Panc1 (cell line): Measurements from ENCODE around the gene MRPS18A. TPM values are rescaled to one million over a fixed set of nuclear protein-coding genes. Genes with fewer than 3 reads are reported as not detected.
A peak's percentile ranks its signal among the peaks of the same experiment; 100 is the strongest.
"Not testable (repeated sequence)": the region's sequence is repeated elsewhere in the genome, so short reads cannot be mapped to it uniquely, and the experiment has no call there.

Experiments
- ATAC-seq: fragments of 200-7000 bp; cut with Tn5 transposase; 2 replicates; pipeline ENCODE4 v1.9.1; 2020; ENCODE audit warnings: mild to moderate bottlenecking, moderate library complexity
- BruUV-seq: library from RNA; stranded (reverse); fragments of 400-500 nt; replicated peaks from 2 replicates; lab custom pipeline; 2021; lab: Mats Ljungman, UMichigan
- CTCF ChIA-PET: fragments of 300-600 bp; sonication (Branson Sonifier 250); formaldehyde crosslinking; loops from one replicate; lab custom pipeline; 2022; ENCODE audit warnings: antibody characterized with exemption; lab: Charles Lee
- POLR2A ChIA-PET: fragments of 300-600 bp; sonication (Branson Sonifier 250); formaldehyde crosslinking; loops from one replicate; lab custom pipeline; 2022; ENCODE audit warnings: antibody characterized with exemption; lab: Charles Lee
- DNase-seq: peaks from one replicate; pipeline ENCODE4 v3.0.0-alpha.2; 2010; ENCODE audit warnings: low read depth, low spot score
- H3K27ac ChIP-seq: 2 replicates; pipeline ENCODE4 v1.5.1; 2011; ENCODE audit warnings: mild to moderate bottlenecking, low read length, inconsistent platforms
- H3K27me3 ChIP-seq: fragments of 200-500 bp; sonication (Bioruptor generic); 2 replicates; pipeline ENCODE4 v1.6.0; 2014; ENCODE audit warnings: low read length, inconsistent platforms; ENCODE audit not compliant: control insufficient read depth, insufficient read depth
- H3K36me3 ChIP-seq: fragments of 200-500 bp; sonication (Bioruptor generic); 2 replicates; pipeline ENCODE4 v1.5.1; 2014; ENCODE audit warnings: inconsistent platforms, mild to moderate bottlenecking, low read length, moderate library complexity; ENCODE audit not compliant: control insufficient read depth, insufficient read depth
- H3K4me1 ChIP-seq: 2 replicates; pipeline ENCODE4 v1.5.1; 2011; ENCODE audit warnings: inconsistent platforms, mild to moderate bottlenecking, low read length, moderate library complexity; ENCODE audit not compliant: control insufficient read depth, insufficient read depth
- H3K4me3 ChIP-seq, 2 experiments: 2 replicates each; pipeline ENCODE4 v1.5.1; 2011 to 2012; ENCODE audit warnings: low read depth in 2 of 2, low read length in 2 of 2, mild to moderate bottlenecking in 2 of 2, inconsistent platforms in 1 of 2, moderate library complexity in 1 of 2
- H3K9me3 ChIP-seq: fragments of 200-500 bp; sonication (Bioruptor generic); 2 replicates; pipeline ENCODE4 v1.5.1; 2014; ENCODE audit warnings: low read depth, mild to moderate bottlenecking, inconsistent platforms, low read length, moderate library complexity; ENCODE audit not compliant: control insufficient read depth, insufficient read depth
- CTCF ChIP-seq: fragments of 450-650 bp; IDR thresholded peaks from 2 replicates; pipeline ENCODE4 v1.5.1; 2017; ENCODE audit warnings: mild to moderate bottlenecking
- POLR2AphosphoS5 ChIP-seq: IDR thresholded peaks from 2 replicates; pipeline ENCODE4 v1.6.1; 2012; ENCODE audit warnings: mild to moderate bottlenecking, low read depth, low read length, moderate library complexity
- SIN3A ChIP-seq: IDR thresholded peaks from 2 replicates; pipeline ENCODE4 v1.6.1; 2012; ENCODE audit warnings: low read depth, mild to moderate bottlenecking, low read length, moderate library complexity, borderline replicate concordance; ENCODE audit not compliant: insufficient read depth
- TCF7L2 ChIP-seq: IDR thresholded peaks from 2 replicates; pipeline ENCODE4 v1.6.1; 2011; ENCODE audit warnings: mild to moderate bottlenecking, low read depth, low read length, inconsistent platforms
- in situ Hi-C: cut with HindIII; loops from 2 replicates; pipeline ENCODE4 v1.10.0; 2016; ENCODE audit warnings: low sequenced_read_pairs, low pct_unique_long_range_greater_than_20kb
- intact Hi-C: fragments of 100-400 bp; cut with micrococcal nuclease; formaldehyde crosslinking; loops from one replicate; pipeline ENCODE4 v1.10.0; 2022; ENCODE audit not compliant: unreplicated experiment
- total RNA-seq: library from RNA; stranded (reverse); gene quantifications from one replicate; pipeline ENCODE4 v1.2.1, GENCODE V29; 2021; ENCODE audit not compliant: unreplicated experiment
- TF ChIP-seq, protein P1 (sequence below), 2 experiments: IDR thresholded peaks; 2 replicates each; pipeline ENCODE4 v1.6.1; 2011 to 2012; ENCODE audit warnings: low read depth in 2 of 2, control low read depth in 1 of 2, low read length in 1 of 2, mild to moderate bottlenecking in 1 of 2, moderate library complexity in 1 of 2; ENCODE audit not compliant: insufficient read depth in 1 of 2

MRPS18A gene
- total RNA-seq, 1 experiment from 2014 or later = 45.8 TPM

- H3K27me3 ChIP-seq = no peaks in the 10 kb centered on the region
- no TSS peak for BruUV-seq
- in situ Hi-C loops = no loop called here
- ChIA-PET CTCF (interaction anchor here (0.7 kb wide), 1 partner anchor 347 kb away, joined by 3 read pairs; no protein-coding TSS in a partner anchor), POLR2A (interaction anchor here (0.6 kb wide), 1 partner anchor 472 kb away, joined by 8 read pairs; no protein-coding TSS in a partner anchor)
- ATAC-seq (peak; percentile 50), DNase-seq (no peak)
- H3K27ac ChIP-seq = no peak overlapping the region
- TF ChIP-seq, protein P1, sequence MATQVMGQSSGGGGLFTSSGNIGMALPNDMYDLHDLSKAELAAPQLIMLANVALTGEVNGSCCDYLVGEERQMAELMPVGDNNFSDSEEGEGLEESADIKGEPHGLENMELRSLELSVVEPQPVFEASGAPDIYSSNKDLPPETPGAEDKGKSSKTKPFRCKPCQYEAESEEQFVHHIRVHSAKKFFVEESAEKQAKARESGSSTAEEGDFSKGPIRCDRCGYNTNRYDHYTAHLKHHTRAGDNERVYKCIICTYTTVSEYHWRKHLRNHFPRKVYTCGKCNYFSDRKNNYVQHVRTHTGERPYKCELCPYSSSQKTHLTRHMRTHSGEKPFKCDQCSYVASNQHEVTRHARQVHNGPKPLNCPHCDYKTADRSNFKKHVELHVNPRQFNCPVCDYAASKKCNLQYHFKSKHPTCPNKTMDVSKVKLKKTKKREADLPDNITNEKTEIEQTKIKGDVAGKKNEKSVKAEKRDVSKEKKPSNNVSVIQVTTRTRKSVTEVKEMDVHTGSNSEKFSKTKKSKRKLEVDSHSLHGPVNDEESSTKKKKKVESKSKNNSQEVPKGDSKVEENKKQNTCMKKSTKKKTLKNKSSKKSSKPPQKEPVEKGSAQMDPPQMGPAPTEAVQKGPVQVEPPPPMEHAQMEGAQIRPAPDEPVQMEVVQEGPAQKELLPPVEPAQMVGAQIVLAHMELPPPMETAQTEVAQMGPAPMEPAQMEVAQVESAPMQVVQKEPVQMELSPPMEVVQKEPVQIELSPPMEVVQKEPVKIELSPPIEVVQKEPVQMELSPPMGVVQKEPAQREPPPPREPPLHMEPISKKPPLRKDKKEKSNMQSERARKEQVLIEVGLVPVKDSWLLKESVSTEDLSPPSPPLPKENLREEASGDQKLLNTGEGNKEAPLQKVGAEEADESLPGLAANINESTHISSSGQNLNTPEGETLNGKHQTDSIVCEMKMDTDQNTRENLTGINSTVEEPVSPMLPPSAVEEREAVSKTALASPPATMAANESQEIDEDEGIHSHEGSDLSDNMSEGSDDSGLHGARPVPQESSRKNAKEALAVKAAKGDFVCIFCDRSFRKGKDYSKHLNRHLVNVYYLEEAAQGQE (IDR thresholded peaks at IDR 0.05; ENCODE audit: insufficient read depth in 1 of 2, low read depth in 2 of 2, low read length in 1 of 2) = no peak
- no peak for TF ChIP-seq SIN3A
- no peak for TF ChIP-seq POLR2AphosphoS5
- no peak for TF ChIP-seq TCF7L2
- TF ChIP-seq CTCF = no peak
- H3K36me3 ChIP-seq = no peaks in the 10 kb centered on the region
- H3K4me1 ChIP-seq = peaks cover 14% of the 10 kb centered on the region
- H3K4me3 ChIP-seq = no peak overlapping the region
- intact Hi-C loops = no loop called here
- no peaks in the 10 kb centered on the region for H3K9me3 ChIP-seq
Measured at GRCh38 chr6:43702534-43703440, 15.2 kb upstream of the MRPS18A start.

DNA sequence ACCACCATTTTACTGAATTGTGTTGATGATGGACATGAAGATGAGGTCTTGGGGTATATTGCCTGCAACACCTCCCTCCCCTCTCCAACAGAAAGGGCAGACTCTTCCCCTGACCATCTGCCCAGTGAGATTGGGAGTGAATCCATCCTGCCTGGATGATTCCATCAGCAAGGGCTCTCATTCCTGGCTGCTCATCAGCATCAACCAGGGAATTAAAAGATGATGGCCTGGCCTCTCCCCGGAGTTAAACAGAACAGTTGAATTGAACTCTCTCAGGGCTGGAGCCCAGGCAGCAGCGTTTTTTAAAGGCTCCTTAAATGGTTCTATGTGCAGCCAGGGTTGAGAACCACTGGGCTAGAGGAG lies 14.6 kb upstream of the MRPS18A start:
- ATAC-seq (no peak), DNase-seq (no peak)
- TF ChIP-seq POLR2AphosphoS5 (no peak), CTCF (no peak), SIN3A (no peak), TCF7L2 (no peak)
- TF ChIP-seq, protein P1 (IDR thresholded peaks at IDR 0.05; ENCODE audit: insufficient read depth in 1 of 2, low read depth in 2 of 2, low read length in 1 of 2) = no peak
- ChIA-PET CTCF (no interaction called here), POLR2A (no interaction called here)
- Histone ChIP-seq H3K36me3 (no peaks in the 10 kb centered on the region), H3K9me3 (no peaks in the 10 kb centered on the region), H3K4me1 (peaks cover 14% of the 10 kb centered on the region), H3K27me3 (no peaks in the 10 kb centered on the region), H3K27ac (no peak overlapping the region), H3K4me3 (no peak overlapping the region)
- in situ Hi-C loops (no loop called here), intact Hi-C loops (no loop called here)
- BruUV-seq = no TSS peak

- H3K27ac ChIP-seq, H3K27me3 ChIP-seq, intact Hi-C loops, H3K9me3 ChIP-seq, DNase-seq, BruUV-seq, H3K36me3 ChIP-seq, POLR2A ChIA-PET, in situ Hi-C loops, H3K4me3 ChIP-seq, ATAC-seq: not testable (repeated sequence)
- peaks cover 14% of the 10 kb centered on the region for H3K4me1 ChIP-seq
- CTCF ChIA-PET = interaction anchor here (0.7 kb wide), 1 partner anchor 207 kb away, joined by 5 read pairs; no protein-coding TSS in a partner anchor
Measured at GRCh38 chr6:43700939-43701560, 13.5 kb upstream of the MRPS18A start.
